ENCODE data around the gene WDR48. TPM values are rescaled to one million over a fixed set of nuclear protein-coding genes. Genes with fewer than 3 reads are reported as not detected.

WDR48 gene
- total and polyA plus RNA-seq, 2 experiments from 2014 or later: 27.2 to 54.3 TPM

- no peak overlapping the region for H2AFZ ChIP-seq
- H3K9me3 Mint-ChIP-seq: no peaks in the 10 kb centered on the region; the same call in 2 of the 3 replicates
- no peaks in the 10 kb centered on the region for H3F3A ChIP-seq (replicated peaks; ENCODE audit: low read depth)
- ATAC-seq (no peak), DNase-seq (ENCODE audit: low spot score) (no peak)
- H3K27ac Mint-ChIP-seq: no peak overlapping the region
- peaks cover 2% of the 10 kb centered on the region; the same call in 1 of the 3 replicates for H3K4me1 Mint-ChIP-seq
- no peaks in the 10 kb centered on the region for H3K9me2 ChIP-seq (ENCODE audit: insufficient read depth)
- H3K36me3 ChIP-seq (ENCODE audit: insufficient read depth): no peaks in the 10 kb centered on the region
- H3K4me3 ChIP-seq: no peak overlapping the region
- no peak overlapping the region for H3K27ac ChIP-seq (ENCODE audit: low read depth)
- H3K4me3 Mint-ChIP-seq: no peak overlapping the region
- no peaks in the 10 kb centered on the region for H3K27me3 ChIP-seq (ENCODE audit: insufficient read depth)
- H3K36me3 Mint-ChIP-seq (ENCODE audit: low read depth): no peaks in the 10 kb centered on the region
- no peak overlapping the region for H3K4me2 ChIP-seq
- H4K20me1 ChIP-seq (replicated peaks; ENCODE audit: insufficient read depth): no peaks in the 10 kb centered on the region
- H3K79me2 ChIP-seq (replicated peaks; ENCODE audit: insufficient read depth): no peaks in the 10 kb centered on the region
- TF ChIP-seq STAT1 (IDR thresholded peaks at IDR 0.05; ENCODE audit: unreplicated experiment): no peak
- TF ChIP-seq ZNF331 (CRISPR knock-in tag; IDR thresholded peaks at IDR 0.05; ENCODE audit: low read depth): no peak
- TF ChIP-seq NANOG (IDR thresholded peaks at IDR 0.05; ENCODE audit: borderline replicate concordance): no peak
- TF ChIP-seq EZH2 (IDR thresholded peaks at IDR 0.05; ENCODE audit: low read depth, unreplicated experiment): no peak
- no peak for TF ChIP-seq ZNF462 (CRISPR knock-in tag; IDR thresholded peaks at IDR 0.05)
- no peak for TF ChIP-seq CTCF (conservative IDR thresholded peaks at IDR 0.05; ENCODE audit: low read depth in 2 of 2)
- TF ChIP-seq JUNB (IDR thresholded peaks at IDR 0.05; ENCODE audit: unreplicated experiment): no peak
- TF ChIP-seq ETS1 (IDR thresholded peaks at IDR 0.05): no peak
- TF ChIP-seq REST (IDR thresholded peaks at IDR 0.05; ENCODE audit: unreplicated experiment): no peak
- no peak for TF ChIP-seq CREB1 (CRISPR knock-in tag; IDR thresholded peaks at IDR 0.05; ENCODE audit: low read depth)
- TF ChIP-seq EZH2phosphoT487 (IDR thresholded peaks at IDR 0.05; ENCODE audit: unreplicated experiment): no peak
- no peak for TF ChIP-seq POLR2AphosphoS5 (IDR thresholded peaks at IDR 0.05; ENCODE audit: low read depth)
- no peak for TF ChIP-seq ZNF114 (CRISPR knock-in tag; IDR thresholded peaks at IDR 0.05)
- H3K4me1 ChIP-seq (ENCODE audit: insufficient read depth): no peaks in the 10 kb centered on the region
- no peaks in the 10 kb centered on the region for H3K27me3 Mint-ChIP-seq (ENCODE audit: insufficient read depth, low read depth, poor library complexity)
Observed at GRCh38 chr3:39028546-39028945, 23.3 kb upstream of the WDR48 start.

Data from GM23338 (cell line).